ENCODE data around the gene SFMBT1. TPM values are rescaled to one million over a fixed set of nuclear protein-coding genes. Genes with fewer than 3 reads are reported as not detected.

SFMBT1 gene
- total RNA-seq, 2 donors from 2014 or later: 6.9 to 10.3 TPM

DNA sequence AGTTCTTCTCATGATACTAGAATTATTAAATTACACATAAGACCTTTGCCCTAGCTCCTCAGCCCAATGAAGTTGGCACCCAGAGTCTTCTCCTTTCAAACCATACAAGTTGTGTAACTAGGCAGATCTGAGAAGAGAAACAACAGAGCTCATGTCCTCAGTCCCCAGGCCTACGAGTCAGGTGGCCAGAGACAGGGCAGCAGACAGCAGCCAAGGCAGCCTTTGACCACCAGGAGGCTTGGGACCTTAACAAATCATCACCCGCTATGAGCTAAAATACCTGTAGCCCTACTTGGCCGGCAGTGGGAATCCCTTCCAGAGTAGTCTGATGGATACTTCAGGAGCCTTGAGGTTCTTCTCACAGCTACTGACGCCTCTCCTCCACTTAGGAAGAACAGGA, 166.8 kb downstream of the SFMBT1 start:
- no peak overlapping the region for H3K27ac ChIP-seq (ENCODE audit: low read depth, low read length)
- Mint-ChIP-seq H3K4me3 (no peak overlapping the region), H3K36me3 (ENCODE audit: low read depth) (no peaks in the 10 kb centered on the region), H3K27me3 (ENCODE audit: insufficient read depth) (no peaks in the 10 kb centered on the region), H3K27ac (no peak overlapping the region), H3K4me1 (peaks cover 9% of the 10 kb centered on the region), H3K9me3 (no peaks in the 10 kb centered on the region)
- H3K9ac ChIP-seq (ENCODE audit: extremely low read depth, low read length, poor library complexity, severe bottlenecking): no peak overlapping the region
- H3K27me3 ChIP-seq (ENCODE audit: control insufficient read depth, insufficient read depth, low read length, poor library complexity, severe bottlenecking): no peaks in the 10 kb centered on the region
- H3K36me3 ChIP-seq (ENCODE audit: control insufficient read depth, insufficient read depth, low read length): no peaks in the 10 kb centered on the region
- H3K4me1 ChIP-seq (ENCODE audit: control insufficient read depth, insufficient read depth, low read length): no peaks in the 10 kb centered on the region
- WGBS, 2 experiments (ENCODE audit: insufficient coverage in 1 of 2, insufficient read length in 1 of 2): 94 to 98% methylated on average over 4 of the region's 4 CpGs
- TF ChIP-seq, protein P1, sequence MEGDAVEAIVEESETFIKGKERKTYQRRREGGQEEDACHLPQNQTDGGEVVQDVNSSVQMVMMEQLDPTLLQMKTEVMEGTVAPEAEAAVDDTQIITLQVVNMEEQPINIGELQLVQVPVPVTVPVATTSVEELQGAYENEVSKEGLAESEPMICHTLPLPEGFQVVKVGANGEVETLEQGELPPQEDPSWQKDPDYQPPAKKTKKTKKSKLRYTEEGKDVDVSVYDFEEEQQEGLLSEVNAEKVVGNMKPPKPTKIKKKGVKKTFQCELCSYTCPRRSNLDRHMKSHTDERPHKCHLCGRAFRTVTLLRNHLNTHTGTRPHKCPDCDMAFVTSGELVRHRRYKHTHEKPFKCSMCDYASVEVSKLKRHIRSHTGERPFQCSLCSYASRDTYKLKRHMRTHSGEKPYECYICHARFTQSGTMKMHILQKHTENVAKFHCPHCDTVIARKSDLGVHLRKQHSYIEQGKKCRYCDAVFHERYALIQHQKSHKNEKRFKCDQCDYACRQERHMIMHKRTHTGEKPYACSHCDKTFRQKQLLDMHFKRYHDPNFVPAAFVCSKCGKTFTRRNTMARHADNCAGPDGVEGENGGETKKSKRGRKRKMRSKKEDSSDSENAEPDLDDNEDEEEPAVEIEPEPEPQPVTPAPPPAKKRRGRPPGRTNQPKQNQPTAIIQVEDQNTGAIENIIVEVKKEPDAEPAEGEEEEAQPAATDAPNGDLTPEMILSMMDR (conservative IDR thresholded peaks at IDR 0.05): peak; percentile 73
- peak; percentile 70 for DNase-seq
- no peaks in the 10 kb centered on the region for H3K9me3 ChIP-seq (ENCODE audit: control insufficient read depth, low read length)
- no peak overlapping the region for H3K4me3 ChIP-seq (ENCODE audit: low read length)

DNA sequence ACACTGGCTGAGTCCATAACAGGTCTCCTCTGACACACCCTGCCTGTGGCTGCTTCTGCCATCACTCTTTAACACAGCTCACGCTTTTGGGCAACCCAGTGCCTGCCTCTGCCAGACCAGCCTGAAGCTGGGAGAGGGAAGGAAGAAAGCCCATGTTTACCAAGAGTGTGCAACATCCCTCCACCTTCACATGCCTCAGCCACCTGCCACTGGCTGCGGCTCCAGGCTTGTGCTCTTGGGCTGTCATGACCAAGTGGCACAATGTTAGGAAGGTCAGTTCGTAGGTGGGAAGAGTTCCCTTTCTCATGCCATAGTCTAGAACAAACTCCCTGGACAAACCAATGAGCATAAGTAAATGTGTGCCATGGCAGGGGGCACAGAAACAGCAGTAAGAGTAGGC, 168.8 kb downstream of the SFMBT1 start:
- no peaks in the 10 kb centered on the region for H3K9me3 ChIP-seq (ENCODE audit: control insufficient read depth, low read length)
- Mint-ChIP-seq H3K9me3 (no peaks in the 10 kb centered on the region), H3K4me1 (peaks cover 15% of the 10 kb centered on the region), H3K36me3 (ENCODE audit: low read depth) (no peaks in the 10 kb centered on the region), H3K27me3 (ENCODE audit: insufficient read depth) (no peaks in the 10 kb centered on the region), H3K4me3 (no peak overlapping the region), H3K27ac (no peak overlapping the region)
- H3K4me1 ChIP-seq (ENCODE audit: control insufficient read depth, insufficient read depth, low read length): no peaks in the 10 kb centered on the region
- no peaks in the 10 kb centered on the region for H3K27me3 ChIP-seq (ENCODE audit: control insufficient read depth, insufficient read depth, low read length, poor library complexity, severe bottlenecking)
- H3K27ac ChIP-seq (ENCODE audit: low read depth, low read length): no peak overlapping the region
- TF ChIP-seq, protein P1 (conservative IDR thresholded peaks at IDR 0.05): no peak
- 90% methylated on average over 3 of the region's 3 CpGs; no CpG with 5 or more reads in 1 of the 2 experiments for whole genome bisulfite sequencing, 2 experiments (ENCODE audit: insufficient coverage in 1 of 2, insufficient read length in 1 of 2)
- no peak for DNase-seq
- no peaks in the 10 kb centered on the region for H3K36me3 ChIP-seq (ENCODE audit: control insufficient read depth, insufficient read depth, low read length)
- H3K9ac ChIP-seq (ENCODE audit: extremely low read depth, low read length, poor library complexity, severe bottlenecking): no peak overlapping the region
- H3K4me3 ChIP-seq (ENCODE audit: low read length): no peak overlapping the region

DNA sequence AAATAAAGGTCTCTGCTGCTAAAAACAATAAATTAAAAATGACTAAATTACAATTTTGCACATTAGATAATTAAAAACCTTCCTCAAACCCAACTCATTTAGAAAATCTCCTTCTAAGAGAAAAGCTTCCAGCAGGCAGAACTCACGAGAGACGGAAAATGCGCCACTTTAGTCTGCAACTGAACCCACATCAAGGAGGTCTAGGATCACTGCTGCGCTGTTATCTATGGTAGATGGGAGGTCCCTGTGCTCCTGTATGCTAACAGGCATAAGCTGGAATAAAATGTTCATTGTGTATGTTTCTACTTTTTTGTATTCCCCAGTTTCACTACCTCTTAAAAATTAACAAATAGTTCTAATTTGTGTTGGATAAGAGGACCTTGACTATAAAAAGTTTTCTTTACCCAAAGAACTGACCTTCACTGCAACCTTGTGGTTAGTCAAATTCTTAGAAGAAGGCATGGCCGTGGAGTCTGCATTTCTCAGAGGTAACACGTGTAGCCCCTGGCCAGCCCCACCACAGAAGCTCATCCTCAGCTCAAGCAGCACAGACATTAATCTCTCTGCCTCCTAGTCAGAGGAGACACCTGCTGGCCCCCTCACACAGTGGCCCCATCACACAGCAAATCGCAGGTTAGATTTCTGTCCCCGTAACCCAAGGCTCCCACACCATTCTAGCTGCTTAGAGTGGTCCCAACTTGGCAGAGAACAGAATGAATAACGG, 170.8 kb downstream of the SFMBT1 start:
- no peak overlapping the region for H3K9ac ChIP-seq (ENCODE audit: extremely low read depth, low read length, poor library complexity, severe bottlenecking)
- no peaks in the 10 kb centered on the region for H3K36me3 ChIP-seq (ENCODE audit: control insufficient read depth, insufficient read depth, low read length)
- no peak for DNase-seq
- TF ChIP-seq, protein P1 (conservative IDR thresholded peaks at IDR 0.05): no peak
- Mint-ChIP-seq H3K36me3 (ENCODE audit: low read depth) (no peaks in the 10 kb centered on the region), H3K27ac (no peak overlapping the region), H3K9me3 (no peaks in the 10 kb centered on the region), H3K4me3 (no peak overlapping the region), H3K4me1 (peaks cover 17% of the 10 kb centered on the region), H3K27me3 (ENCODE audit: insufficient read depth) (no peaks in the 10 kb centered on the region)
- WGBS, 2 experiments (ENCODE audit: insufficient coverage in 1 of 2, insufficient read length in 1 of 2): 88 to 90% methylated on average over 4 to 9 of the region's 9 CpGs
- no peaks in the 10 kb centered on the region for H3K27me3 ChIP-seq (ENCODE audit: control insufficient read depth, insufficient read depth, low read length, poor library complexity, severe bottlenecking)
- no peak overlapping the region for H3K4me3 ChIP-seq (ENCODE audit: low read length)
- no peak overlapping the region for H3K27ac ChIP-seq (ENCODE audit: low read depth, low read length)
- H3K4me1 ChIP-seq (ENCODE audit: control insufficient read depth, insufficient read depth, low read length): no peaks in the 10 kb centered on the region
- no peaks in the 10 kb centered on the region for H3K9me3 ChIP-seq (ENCODE audit: control insufficient read depth, low read length)

Data from endodermal cell (in vitro differentiated cells).